HCT116 (cell line): ENCODE results near the gene ORM1. TPM values are rescaled to one million over a fixed set of nuclear protein-coding genes. Genes with fewer than 3 reads are reported as not detected.

Source experiments
- ATAC-seq: fragments of 200-7000 bp; cut with Tn5 transposase; 2 replicates; pipeline ENCODE4 v1.9.1; 2020; ENCODE audit warnings: mild to moderate bottlenecking, moderate library complexity
- BruUV-seq: library from RNA; stranded (reverse); fragments of 400-500 nt; replicated peaks from 2 replicates; lab custom pipeline; 2021; lab: Mats Ljungman, UMichigan
- CTCF ChIA-PET: fragments of 300-600 bp; sonication (Branson Sonifier 250); formaldehyde crosslinking; loops from one replicate; lab custom pipeline; 2021; ENCODE audit warnings: antibody characterized with exemption; lab: Charles Lee
- POLR2A ChIA-PET: fragments of 300-600, 350-600 bp; sonication (Branson Sonifier 250); formaldehyde crosslinking; loops from one replicate; lab custom pipeline; 2021; ENCODE audit warnings: antibody characterized with exemption; lab: Charles Lee
- RAD21 ChIA-PET, 2 experiments: fragments of 300-600 bp; sonication (Branson Sonifier 250); formaldehyde crosslinking; loops; one replicate each; lab custom pipeline; 2023; ENCODE audit warnings: low total read pairs in 2 of 2; ENCODE audit not compliant: uncharacterized antibody in 2 of 2, unreplicated experiment in 2 of 2, low non-redundant PET in 1 of 2; lab: Charles Lee
- DNase-seq: peaks from one replicate; pipeline ENCODE4 v3.0.0-alpha.2; 2010; ENCODE audit warnings: low read depth, low spot score
- H2AFZ ChIP-seq: fragments of 200-600 bp; shearing (Covaris generic), sonication (generic); 2 replicates; pipeline ENCODE4 v1.6.1; 2017; ENCODE audit warnings: low read depth, mixed run types, mixed read lengths, antibody characterized with exemption, low read length; ENCODE audit not compliant: poor library complexity, severe bottlenecking
- H3K27ac ChIP-seq: 2 replicates; pipeline ENCODE4 v1.5.1; 2012; ENCODE audit warnings: low read depth, low read length
- H3K27me3 ChIP-seq: fragments of 200-600 bp; sonication (generic); 2 replicates; pipeline ENCODE4 v1.6.1; 2016; ENCODE audit warnings: mixed run types, low read length, mixed read lengths; ENCODE audit not compliant: insufficient read depth
- H3K36me3 ChIP-seq, 2 experiments: fragments of 200-500 bp in 1 of 2; fragments of 200-600 bp in 1 of 2; sonication (Bioruptor generic) in 1 of 2; sonication (generic) in 1 of 2; 2 replicates each; pipeline versions ENCODE4 v1.5.1 to v1.6.1; 2014 to 2016; ENCODE audit warnings: low read length in 2 of 2, inconsistent platforms in 1 of 2, mixed read lengths in 1 of 2, mixed run types in 1 of 2; ENCODE audit not compliant: insufficient read depth in 2 of 2, control insufficient read depth in 1 of 2
- H3K4me1 ChIP-seq, 2 experiments: fragments of 200-600 bp in 1 of 2; sonication (generic) in 1 of 2; 2 replicates each; pipeline versions ENCODE4 v1.5.1 to v1.6.1; 2012 to 2017; ENCODE audit warnings: low read length in 2 of 2, inconsistent platforms in 1 of 2, mild to moderate bottlenecking in 1 of 2, mixed read lengths in 1 of 2, mixed run types in 1 of 2, moderate library complexity in 1 of 2; ENCODE audit not compliant: insufficient read depth in 2 of 2, control insufficient read depth in 1 of 2
- H3K4me2 ChIP-seq: fragments of 200-600 bp; sonication (generic); 2 replicates; pipeline ENCODE4 v1.6.1; 2017; ENCODE audit warnings: mixed run types, low read length, mixed read lengths
- H3K4me3 ChIP-seq, 2 experiments: fragments of 200-600 bp in 1 of 2; sonication (generic) in 1 of 2; replicated peaks in 1 of 2; 2 replicates each; pipeline ENCODE4 v1.5.1; 2011 to 2016; ENCODE audit warnings: low read length in 2 of 2, control low read depth in 1 of 2, low read depth in 1 of 2, mild to moderate bottlenecking in 1 of 2, mixed read lengths in 1 of 2, mixed run types in 1 of 2
- H3K79me2 ChIP-seq: fragments of 200-600 bp; sonication (generic); 2 replicates; pipeline ENCODE4 v1.6.1; 2017; ENCODE audit warnings: mild to moderate bottlenecking, mixed run types, low read length, moderate library complexity, mixed read lengths; ENCODE audit not compliant: insufficient read depth
- H3K9ac ChIP-seq: fragments of 200-600 bp; sonication (generic); 2 replicates; pipeline ENCODE4 v1.6.1; 2016; ENCODE audit warnings: low read length, mixed read lengths
- H3K9me2 ChIP-seq: fragments of 200-600 bp; sonication (generic), shearing (Covaris generic); 2 replicates; pipeline ENCODE4 v1.6.1; 2017; ENCODE audit warnings: mixed run types, mild to moderate bottlenecking, moderate library complexity; ENCODE audit not compliant: insufficient read depth
- H3K9me3 ChIP-seq, 2 experiments: fragments of 200-500 bp in 1 of 2; fragments of 200-600 bp in 1 of 2; sonication (Bioruptor generic) in 1 of 2; sonication (generic) in 1 of 2; 2 replicates each; pipeline ENCODE4 v1.6.1; 2014 to 2017; ENCODE audit warnings: low read length in 2 of 2, mixed read lengths in 2 of 2, inconsistent platforms in 1 of 2, low read depth in 1 of 2, mild to moderate bottlenecking in 1 of 2, mixed run types in 1 of 2, moderate library complexity in 1 of 2; ENCODE audit not compliant: control insufficient read depth in 1 of 2, insufficient read depth in 1 of 2
- H4K20me1 ChIP-seq: fragments of 200-600 bp; sonication (generic), shearing (Covaris generic); 2 replicates; pipeline ENCODE4 v1.6.1; 2017; ENCODE audit warnings: mixed run types, mild to moderate bottlenecking, moderate library complexity; ENCODE audit not compliant: insufficient read depth
- EGR1 ChIP-seq: IDR thresholded peaks from 2 replicates; pipeline ENCODE4 v1.6.1; 2012; ENCODE audit warnings: low read depth
- ELF1 ChIP-seq: IDR thresholded peaks from 2 replicates; pipeline ENCODE4 v1.6.1; 2012; ENCODE audit warnings: low read depth, borderline replicate concordance
- EZH2 ChIP-seq: fragments of 200-600 bp; sonication (generic); IDR thresholded peaks from 2 replicates; pipeline ENCODE4 v1.6.1; 2017; ENCODE audit warnings: antibody characterized with exemption, mixed run types
- FOSL1 ChIP-seq: IDR thresholded peaks from 2 replicates; pipeline ENCODE4 v1.6.1; 2012; ENCODE audit warnings: low read depth
- POLR2AphosphoS5 ChIP-seq: IDR thresholded peaks from 2 replicates; pipeline ENCODE4 v1.6.1; 2011; ENCODE audit warnings: mild to moderate bottlenecking, low read depth, low read length, moderate library complexity
- SP1 ChIP-seq: IDR thresholded peaks from 2 replicates; pipeline ENCODE4 v1.6.1; 2012; ENCODE audit warnings: low read depth
- SRF ChIP-seq: IDR thresholded peaks from 2 replicates; pipeline ENCODE4 v1.6.1; 2012; ENCODE audit warnings: low read depth
- TCF7L2 ChIP-seq: IDR thresholded peaks from 2 replicates; pipeline ENCODE4 v1.7.0; 2011; ENCODE audit warnings: borderline replicate concordance, inconsistent platforms; ENCODE audit not compliant: insufficient read depth, insufficient read length; ENCODE audit errors: extremely low read depth
- YY1 ChIP-seq: IDR thresholded peaks from 2 replicates; pipeline ENCODE4 v1.6.1; 2011; ENCODE audit warnings: low read length, low read depth, moderate library complexity, mild to moderate bottlenecking; ENCODE audit not compliant: insufficient replicate concordance; ENCODE audit errors: extremely low read depth
- intact Hi-C: fragments of 100-400 bp; cut with micrococcal nuclease; formaldehyde crosslinking; loops from 2 replicates; pipeline ENCODE4 v1.10.0; 2022
- total RNA-seq: library from RNA; stranded (reverse); gene quantifications from one replicate; pipeline ENCODE4 v1.2.1, GENCODE V29; 2021; ENCODE audit not compliant: unreplicated experiment
- TF ChIP-seq, protein P1 (sequence below): IDR thresholded peaks from 2 replicates; pipeline ENCODE4 v1.6.1; 2011; ENCODE audit warnings: mild to moderate bottlenecking, low read length, moderate library complexity; ENCODE audit not compliant: insufficient replicate concordance; ENCODE audit errors: extremely low read depth
- TF ChIP-seq, protein P2 (sequence below): IDR thresholded peaks from 2 replicates; pipeline ENCODE4 v1.6.1; 2012; ENCODE audit warnings: low read depth

ORM1 gene
- total RNA-seq, 1 experiment from 2014 or later = 5.6 TPM

DNA sequence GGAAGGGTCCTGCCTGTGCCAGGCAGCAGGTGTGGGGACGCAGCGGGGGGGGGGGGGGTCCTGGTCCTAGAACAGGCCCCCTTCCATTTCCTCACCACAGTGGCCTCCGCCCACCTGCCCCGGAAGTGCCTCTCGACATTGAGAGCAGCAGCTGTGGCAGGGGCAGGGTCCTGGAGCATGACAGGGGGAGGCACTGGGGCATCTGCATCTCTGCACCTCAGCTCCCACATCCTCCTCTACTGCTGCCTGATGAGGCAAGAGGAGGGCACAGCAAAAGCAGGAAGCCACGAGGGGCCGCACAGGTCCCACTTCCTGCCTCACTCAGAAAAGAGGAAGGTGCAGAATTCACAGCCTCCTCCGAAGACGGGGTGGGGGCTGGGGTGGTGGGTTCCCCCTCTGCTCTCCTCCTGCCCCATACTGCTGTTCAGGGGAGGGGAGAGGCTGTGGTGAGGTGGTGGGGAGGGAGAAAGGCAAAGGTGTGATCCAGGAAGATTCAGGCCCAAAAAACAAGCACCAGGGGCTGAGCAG is 50.1 kb downstream of the ORM1 start:
- TF ChIP-seq POLR2AphosphoS5 = no peak
- H3K36me3 ChIP-seq = no peaks in the 10 kb centered on the region
- no peak overlapping the region for H3K9ac ChIP-seq
- H3K27ac ChIP-seq = no peak overlapping the region
- no peaks in the 10 kb centered on the region for H3K4me1 ChIP-seq
- ATAC-seq = no peak
- no peak overlapping the region for H2AFZ ChIP-seq
- H3K27me3 ChIP-seq = no peaks in the 10 kb centered on the region
- ChIA-PET RAD21 (interaction anchor here in 1 of 2 experiments (0.7 kb wide), 1 partner anchor 17 kb away, joined by 9 read pairs; no protein-coding TSS in a partner anchor), POLR2A (no interaction called here), CTCF (no interaction called here)
- intact Hi-C loops = no loop called here
- no peak overlapping the region for H3K4me2 ChIP-seq
- no peaks in the 10 kb centered on the region for H3K9me3 ChIP-seq
- no TSS peak for BruUV-seq
- no peak for DNase-seq
- H3K4me3 ChIP-seq = no peak overlapping the region
- no peaks in the 10 kb centered on the region for H3K79me2 ChIP-seq
- no peaks in the 10 kb centered on the region for H3K9me2 ChIP-seq
- no peaks in the 10 kb centered on the region for H4K20me1 ChIP-seq

DNA sequence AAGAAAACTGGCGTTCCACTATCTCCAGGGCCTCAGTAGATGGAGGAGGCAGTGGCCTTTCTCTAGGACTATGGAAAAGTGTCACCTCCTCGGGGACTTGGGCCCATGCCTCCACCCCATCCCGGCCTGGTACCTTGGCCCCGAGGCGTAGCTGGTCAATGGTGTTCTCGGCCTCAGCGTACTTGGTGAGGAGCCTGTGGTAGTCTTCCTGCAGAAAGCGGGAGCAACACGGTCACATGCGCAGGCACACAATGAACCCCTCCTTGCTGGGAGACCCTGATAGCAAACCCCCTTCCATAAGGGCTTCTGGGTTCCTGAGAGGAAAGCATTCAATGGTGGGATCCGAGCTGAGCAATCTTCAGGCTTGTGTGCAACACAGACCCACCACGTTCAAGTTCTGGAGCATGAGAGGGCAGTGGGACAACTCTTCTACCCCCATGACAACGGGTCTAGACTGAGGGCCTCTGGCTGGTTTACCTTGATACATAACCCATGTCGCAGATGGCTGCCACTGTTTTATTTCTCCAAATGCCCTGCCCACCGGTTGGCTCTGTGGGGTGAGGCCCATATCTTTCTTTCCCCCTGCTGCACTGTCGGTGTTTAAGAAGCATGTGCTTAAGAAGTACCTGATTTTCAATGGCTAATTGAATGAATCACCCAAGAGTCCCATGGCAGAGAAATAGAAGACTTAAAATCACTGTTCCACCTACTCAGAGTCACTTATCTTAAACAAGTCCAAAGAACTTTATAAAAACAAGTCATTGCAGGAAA is 51.2 kb downstream of the ORM1 start:
- Histone ChIP-seq H3K4me1 (no peaks in the 10 kb centered on the region), H2AFZ (no peak overlapping the region), H3K9me3 (no peaks in the 10 kb centered on the region), H3K9ac (no peak overlapping the region), H3K4me2 (no peak overlapping the region), H3K9me2 (no peaks in the 10 kb centered on the region), H3K36me3 (no peaks in the 10 kb centered on the region), H3K79me2 (no peaks in the 10 kb centered on the region), H3K27me3 (no peaks in the 10 kb centered on the region), H4K20me1 (no peaks in the 10 kb centered on the region), H3K4me3 (no peak overlapping the region), H3K27ac (no peak overlapping the region)
- ATAC-seq (no peak), DNase-seq (no peak)
- BruUV-seq = no TSS peak
- ChIA-PET CTCF (no interaction called here), RAD21 (interaction anchor here in 1 of 2 experiments (0.7 kb wide), 1 partner anchor 18 kb away, joined by 9 read pairs; no protein-coding TSS in a partner anchor), POLR2A (no interaction called here)
- intact Hi-C loops = no loop called here
- TF ChIP-seq SRF (no peak), POLR2AphosphoS5 (no peak), YY1 (no peak), TCF7L2 (no peak), EZH2 (no peak), ELF1 (no peak), FOSL1 (no peak), SP1 (no peak), EGR1 (no peak)
- TF ChIP-seq, protein P1, sequence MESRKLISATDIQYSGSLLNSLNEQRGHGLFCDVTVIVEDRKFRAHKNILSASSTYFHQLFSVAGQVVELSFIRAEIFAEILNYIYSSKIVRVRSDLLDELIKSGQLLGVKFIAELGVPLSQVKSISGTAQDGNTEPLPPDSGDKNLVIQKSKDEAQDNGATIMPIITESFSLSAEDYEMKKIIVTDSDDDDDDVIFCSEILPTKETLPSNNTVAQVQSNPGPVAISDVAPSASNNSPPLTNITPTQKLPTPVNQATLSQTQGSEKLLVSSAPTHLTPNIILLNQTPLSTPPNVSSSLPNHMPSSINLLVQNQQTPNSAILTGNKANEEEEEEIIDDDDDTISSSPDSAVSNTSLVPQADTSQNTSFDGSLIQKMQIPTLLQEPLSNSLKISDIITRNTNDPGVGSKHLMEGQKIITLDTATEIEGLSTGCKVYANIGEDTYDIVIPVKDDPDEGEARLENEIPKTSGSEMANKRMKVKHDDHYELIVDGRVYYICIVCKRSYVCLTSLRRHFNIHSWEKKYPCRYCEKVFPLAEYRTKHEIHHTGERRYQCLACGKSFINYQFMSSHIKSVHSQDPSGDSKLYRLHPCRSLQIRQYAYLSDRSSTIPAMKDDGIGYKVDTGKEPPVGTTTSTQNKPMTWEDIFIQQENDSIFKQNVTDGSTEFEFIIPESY = no peak
- TF ChIP-seq, protein P2, sequence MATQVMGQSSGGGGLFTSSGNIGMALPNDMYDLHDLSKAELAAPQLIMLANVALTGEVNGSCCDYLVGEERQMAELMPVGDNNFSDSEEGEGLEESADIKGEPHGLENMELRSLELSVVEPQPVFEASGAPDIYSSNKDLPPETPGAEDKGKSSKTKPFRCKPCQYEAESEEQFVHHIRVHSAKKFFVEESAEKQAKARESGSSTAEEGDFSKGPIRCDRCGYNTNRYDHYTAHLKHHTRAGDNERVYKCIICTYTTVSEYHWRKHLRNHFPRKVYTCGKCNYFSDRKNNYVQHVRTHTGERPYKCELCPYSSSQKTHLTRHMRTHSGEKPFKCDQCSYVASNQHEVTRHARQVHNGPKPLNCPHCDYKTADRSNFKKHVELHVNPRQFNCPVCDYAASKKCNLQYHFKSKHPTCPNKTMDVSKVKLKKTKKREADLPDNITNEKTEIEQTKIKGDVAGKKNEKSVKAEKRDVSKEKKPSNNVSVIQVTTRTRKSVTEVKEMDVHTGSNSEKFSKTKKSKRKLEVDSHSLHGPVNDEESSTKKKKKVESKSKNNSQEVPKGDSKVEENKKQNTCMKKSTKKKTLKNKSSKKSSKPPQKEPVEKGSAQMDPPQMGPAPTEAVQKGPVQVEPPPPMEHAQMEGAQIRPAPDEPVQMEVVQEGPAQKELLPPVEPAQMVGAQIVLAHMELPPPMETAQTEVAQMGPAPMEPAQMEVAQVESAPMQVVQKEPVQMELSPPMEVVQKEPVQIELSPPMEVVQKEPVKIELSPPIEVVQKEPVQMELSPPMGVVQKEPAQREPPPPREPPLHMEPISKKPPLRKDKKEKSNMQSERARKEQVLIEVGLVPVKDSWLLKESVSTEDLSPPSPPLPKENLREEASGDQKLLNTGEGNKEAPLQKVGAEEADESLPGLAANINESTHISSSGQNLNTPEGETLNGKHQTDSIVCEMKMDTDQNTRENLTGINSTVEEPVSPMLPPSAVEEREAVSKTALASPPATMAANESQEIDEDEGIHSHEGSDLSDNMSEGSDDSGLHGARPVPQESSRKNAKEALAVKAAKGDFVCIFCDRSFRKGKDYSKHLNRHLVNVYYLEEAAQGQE = no peak
